ENCODE results near the gene AIP.

- TF ChIP-seq, protein P1, sequence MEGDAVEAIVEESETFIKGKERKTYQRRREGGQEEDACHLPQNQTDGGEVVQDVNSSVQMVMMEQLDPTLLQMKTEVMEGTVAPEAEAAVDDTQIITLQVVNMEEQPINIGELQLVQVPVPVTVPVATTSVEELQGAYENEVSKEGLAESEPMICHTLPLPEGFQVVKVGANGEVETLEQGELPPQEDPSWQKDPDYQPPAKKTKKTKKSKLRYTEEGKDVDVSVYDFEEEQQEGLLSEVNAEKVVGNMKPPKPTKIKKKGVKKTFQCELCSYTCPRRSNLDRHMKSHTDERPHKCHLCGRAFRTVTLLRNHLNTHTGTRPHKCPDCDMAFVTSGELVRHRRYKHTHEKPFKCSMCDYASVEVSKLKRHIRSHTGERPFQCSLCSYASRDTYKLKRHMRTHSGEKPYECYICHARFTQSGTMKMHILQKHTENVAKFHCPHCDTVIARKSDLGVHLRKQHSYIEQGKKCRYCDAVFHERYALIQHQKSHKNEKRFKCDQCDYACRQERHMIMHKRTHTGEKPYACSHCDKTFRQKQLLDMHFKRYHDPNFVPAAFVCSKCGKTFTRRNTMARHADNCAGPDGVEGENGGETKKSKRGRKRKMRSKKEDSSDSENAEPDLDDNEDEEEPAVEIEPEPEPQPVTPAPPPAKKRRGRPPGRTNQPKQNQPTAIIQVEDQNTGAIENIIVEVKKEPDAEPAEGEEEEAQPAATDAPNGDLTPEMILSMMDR (IDR thresholded peaks at IDR 0.05 in 4 of 5, conservative IDR thresholded peaks at IDR 0.05 in 1 of 5): no peak
- TF ChIP-seq POLR2A (IDR thresholded peaks at IDR 0.05): no peak
Observed at GRCh38 chr11:67441098-67441563, 41.7 kb upstream of the AIP start.
